HG03103 (cell line): ENCODE measurements around the gene PEAK3.
A peak's percentile ranks its signal among the peaks of the same experiment; 100 is the strongest.

Experiments used
- ATAC-seq: cut with Tn5 transposase; IDR thresholded peaks from one replicate; pipeline ENCODE4 v1.9.1; 2021; ENCODE audit warnings: low read depth; ENCODE audit not compliant: unreplicated experiment

The PEAK3 gene

GRCh38 chr19:2282062-2282861, at the start of gene PEAK3:
Gene PEAK3, minus strand, starts transcription at chr19:2282175. Its CDS starts 1,244 bp downstream, at chr19:2280931.
- no peak for ATAC-seq

GRCh38 chr19:2330632-2331284, 48.8 kb upstream of the PEAK3 start:
- ATAC-seq: no peak

- ATAC-seq: no peak
These were observed 48.3 kb upstream of the PEAK3 start for GRCh38 chr19:2330255-2330631.

- no peak for ATAC-seq
These were observed 47.5 kb upstream of the PEAK3 start for GRCh38 chr19:2329501-2329916.

GRCh38 chr19:2329149-2329478, 47.1 kb upstream of the PEAK3 start:
- ATAC-seq: no peak

GRCh38 chr19:2328401-2329148, 46.6 kb upstream of the PEAK3 start, which contains the start of the genes LSM7 and SPPL2B:
Gene LSM7, minus strand, starts transcription at chr19:2328586. Its CDS starts 20 bp downstream, at chr19:2328566.
Gene SPPL2B, plus strand, starts transcription at chr19:2328684. Its CDS starts 26 bp downstream, at chr19:2328710.
- peak; percentile 57 for ATAC-seq

- ATAC-seq: no peak
These were observed 45.9 kb upstream of the PEAK3 start for GRCh38 chr19:2327773-2328400.

- no peak for ATAC-seq
These were observed 44.9 kb upstream of the PEAK3 start for GRCh38 chr19:2326699-2327360.

GRCh38 chr19:2325281-2326046, 43.5 kb upstream of the PEAK3 start:
- ATAC-seq: no peak

- no peak for ATAC-seq
These were observed 42.4 kb upstream of the PEAK3 start for GRCh38 chr19:2324220-2324948.

- no peak for ATAC-seq
These were observed 41.7 kb upstream of the PEAK3 start for GRCh38 chr19:2323707-2324106.

GRCh38 chr19:2321565-2322283, 39.7 kb upstream of the PEAK3 start:
- ATAC-seq: no peak

- no peak for ATAC-seq
These were observed 39.0 kb upstream of the PEAK3 start for GRCh38 chr19:2320939-2321338.

- ATAC-seq: no peak
These were observed 38.1 kb upstream of the PEAK3 start for GRCh38 chr19:2320049-2320448.

- ATAC-seq: no peak
These were observed 37.6 kb upstream of the PEAK3 start for GRCh38 chr19:2319551-2319950.

- ATAC-seq: no peak
These were observed 36.9 kb upstream of the PEAK3 start for GRCh38 chr19:2318923-2319322.

- ATAC-seq: no peak
These were observed 35.8 kb upstream of the PEAK3 start for GRCh38 chr19:2317756-2318155.

GRCh38 chr19:2317300-2317699, 35.3 kb upstream of the PEAK3 start:
- no peak for ATAC-seq
